ENCODE measurements around the gene FPGS. TPM values are rescaled to one million over a fixed set of nuclear protein-coding genes. Genes with fewer than 3 reads are reported as not detected.

The FPGS gene
- total RNA-seq, 4 donors from 2014 or later, result 31.4 to 144 (median 74.8) TPM

GRCh38 chr9:127815512-127816361, 13.1 kb downstream of the FPGS start:
- in situ Hi-C loops (cut with MboI; ENCODE audit: low pct_ligation_motif_present in 1 of 4, low pct_unique_long_range_greater_than_20kb in 1 of 4, low sequenced_read_pairs in 3 of 4), result no loop called here
- Histone ChIP-seq H3K27ac (no peak overlapping the region), H3K4me1 (no peaks in the 10 kb centered on the region), H3K4me3 (no peak overlapping the region), H3K9me3 (no peaks in the 10 kb centered on the region), H3K27me3 (no peaks in the 10 kb centered on the region), H3K36me3 (peaks cover 0 to 20% (median 4%) of the 10 kb centered on the region in 4 donors)
- 93% methylated on average over 32 of the region's 33 CpGs; no CpG with 5 or more reads in 1 of the 2 donors for WGBS, 2 donors (ENCODE audit: low coverage in 1 of 2)
- no peak for DNase-seq
- intact Hi-C loops (cut with DNase I; ENCODE audit: low total_unique reads), result no loop called here
- TF ChIP-seq, protein P1, sequence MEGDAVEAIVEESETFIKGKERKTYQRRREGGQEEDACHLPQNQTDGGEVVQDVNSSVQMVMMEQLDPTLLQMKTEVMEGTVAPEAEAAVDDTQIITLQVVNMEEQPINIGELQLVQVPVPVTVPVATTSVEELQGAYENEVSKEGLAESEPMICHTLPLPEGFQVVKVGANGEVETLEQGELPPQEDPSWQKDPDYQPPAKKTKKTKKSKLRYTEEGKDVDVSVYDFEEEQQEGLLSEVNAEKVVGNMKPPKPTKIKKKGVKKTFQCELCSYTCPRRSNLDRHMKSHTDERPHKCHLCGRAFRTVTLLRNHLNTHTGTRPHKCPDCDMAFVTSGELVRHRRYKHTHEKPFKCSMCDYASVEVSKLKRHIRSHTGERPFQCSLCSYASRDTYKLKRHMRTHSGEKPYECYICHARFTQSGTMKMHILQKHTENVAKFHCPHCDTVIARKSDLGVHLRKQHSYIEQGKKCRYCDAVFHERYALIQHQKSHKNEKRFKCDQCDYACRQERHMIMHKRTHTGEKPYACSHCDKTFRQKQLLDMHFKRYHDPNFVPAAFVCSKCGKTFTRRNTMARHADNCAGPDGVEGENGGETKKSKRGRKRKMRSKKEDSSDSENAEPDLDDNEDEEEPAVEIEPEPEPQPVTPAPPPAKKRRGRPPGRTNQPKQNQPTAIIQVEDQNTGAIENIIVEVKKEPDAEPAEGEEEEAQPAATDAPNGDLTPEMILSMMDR (IDR thresholded peaks at IDR 0.05), result no peak
- TF ChIP-seq EP300 (IDR thresholded peaks at IDR 0.05; ENCODE audit: low read depth) (no peak), POLR2A (IDR thresholded peaks at IDR 0.05) (no peak), POLR2AphosphoS5 (IDR thresholded peaks at IDR 0.05) (no peak)

DNA sequence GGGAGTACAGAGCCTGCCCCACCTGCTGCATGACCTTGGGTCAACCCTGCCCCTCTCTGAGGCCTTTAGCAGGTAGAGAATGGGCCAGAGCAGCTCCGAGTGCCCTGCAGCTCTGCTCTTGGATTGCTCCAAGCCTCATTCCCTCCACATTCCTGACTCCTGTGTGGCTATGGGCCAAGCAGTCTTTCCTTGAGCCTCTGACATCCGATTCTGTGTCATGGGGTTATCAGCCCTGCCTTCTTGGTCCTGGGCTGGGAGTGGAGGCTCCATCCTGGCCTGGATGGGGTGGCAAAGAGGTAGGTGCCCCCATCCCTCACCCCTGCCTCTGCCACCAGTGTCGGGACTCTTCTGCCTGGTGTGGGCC, 13.7 kb downstream of the FPGS start:
- no peak overlapping the region for H3K27ac ChIP-seq
- intact Hi-C loops (cut with DNase I; ENCODE audit: low total_unique reads), result no loop called here
- H3K36me3 ChIP-seq, result peaks cover 0 to 17% (median 4%) of the 10 kb centered on the region in 4 donors
- in situ Hi-C loops (cut with MboI; ENCODE audit: low pct_ligation_motif_present in 1 of 4, low pct_unique_long_range_greater_than_20kb in 1 of 4, low sequenced_read_pairs in 3 of 4), result no loop called here
- TF ChIP-seq EP300 (IDR thresholded peaks at IDR 0.05; ENCODE audit: low read depth) (no peak), POLR2A (IDR thresholded peaks at IDR 0.05) (no peak), POLR2AphosphoS5 (IDR thresholded peaks at IDR 0.05) (no peak)
- TF ChIP-seq, protein P1 (IDR thresholded peaks at IDR 0.05), result no peak
- no peaks in the 10 kb centered on the region for H3K27me3 ChIP-seq
- 65% methylated on average over 3 of the region's 3 CpGs; no CpG with 5 or more reads in 1 of the 2 donors for WGBS, 2 donors (ENCODE audit: low coverage in 1 of 2)
- no peaks in the 10 kb centered on the region for H3K4me1 ChIP-seq
- no peaks in the 10 kb centered on the region for H3K9me3 ChIP-seq
- DNase-seq, result no peak
- H3K4me3 ChIP-seq, result no peak overlapping the region

- no peak overlapping the region for H3K27ac ChIP-seq
- no peaks in the 10 kb centered on the region for H3K9me3 ChIP-seq
- H3K4me3 ChIP-seq, result no peak overlapping the region
- DNase-seq, result no peak
- no peaks in the 10 kb centered on the region for H3K4me1 ChIP-seq
- H3K36me3 ChIP-seq, result peaks cover 0 to 15% (median 4%) of the 10 kb centered on the region in 4 donors
- TF ChIP-seq EP300 (IDR thresholded peaks at IDR 0.05; ENCODE audit: low read depth), result no peak
- TF ChIP-seq, protein P1 (IDR thresholded peaks at IDR 0.05), result no peak
- no peak for TF ChIP-seq POLR2A (IDR thresholded peaks at IDR 0.05)
- TF ChIP-seq POLR2AphosphoS5 (IDR thresholded peaks at IDR 0.05), result no peak
- intact Hi-C loops (cut with DNase I; ENCODE audit: low total_unique reads) (no loop called here), in situ Hi-C loops (cut with MboI; ENCODE audit: low pct_ligation_motif_present in 1 of 4, low pct_unique_long_range_greater_than_20kb in 1 of 4, low sequenced_read_pairs in 3 of 4) (no loop called here)
- H3K27me3 ChIP-seq, result no peaks in the 10 kb centered on the region
- WGBS, 2 donors (ENCODE audit: low coverage in 1 of 2), result 92% methylated on average over 8 of the region's 8 CpGs; no CpG with 5 or more reads in 1 of the 2 donors
Observed at GRCh38 chr9:127816728-127817127, 14.0 kb downstream of the FPGS start.

- Histone ChIP-seq H3K4me1 (no peaks in the 10 kb centered on the region), H3K4me3 (no peak overlapping the region), H3K27me3 (no peaks in the 10 kb centered on the region), H3K36me3 (peaks cover 0 to 13% (median 4%) of the 10 kb centered on the region in 4 donors), H3K9me3 (no peaks in the 10 kb centered on the region), H3K27ac (no peak overlapping the region)
- intact Hi-C loops (cut with DNase I; ENCODE audit: low total_unique reads) (no loop called here), in situ Hi-C loops (cut with MboI; ENCODE audit: low pct_ligation_motif_present in 1 of 4, low pct_unique_long_range_greater_than_20kb in 1 of 4, low sequenced_read_pairs in 3 of 4) (no loop called here)
- TF ChIP-seq POLR2AphosphoS5 (IDR thresholded peaks at IDR 0.05) (no peak), POLR2A (IDR thresholded peaks at IDR 0.05) (no peak)
- WGBS, 2 donors (ENCODE audit: low coverage in 1 of 2), result 83% methylated on average over 17 of the region's 17 CpGs; no CpG with 5 or more reads in 1 of the 2 donors
- no peak for DNase-seq
Observed at GRCh38 chr9:127817881-127818434, 15.3 kb downstream of the FPGS start.
